Activated B cell treated with CpG ODN at 0.5 μM for 24 hours (primary cell): ENCODE data around the gene DDX3X. TPM values are rescaled to one million over a fixed set of nuclear protein-coding genes. Genes with fewer than 3 reads are reported as not detected.
"Not testable (repeated sequence)": the region's sequence is repeated elsewhere in the genome, so short reads cannot be mapped to it uniquely, and the experiment has no call there.

ENCODE experiments used
- ATAC-seq: fragments of 200-7000 bp; cut with Tn5 transposase; one replicate; pipeline ENCODE4 v1.10.0; 2021; ENCODE audit warnings: low read depth, mild to moderate bottlenecking, moderate library complexity
- CTCF ChIA-PET: fragments of 350-600 bp; sonication (Branson Sonifier 250); formaldehyde crosslinking; loops from one replicate; lab custom pipeline; 2021; ENCODE audit warnings: antibody characterized with exemption; lab: Charles Lee
- POLR2A ChIA-PET: fragments of 350-600 bp; sonication (Branson Sonifier 250); formaldehyde crosslinking; loops from one replicate; lab custom pipeline; 2021; ENCODE audit warnings: antibody characterized with exemption; lab: Charles Lee
- DNase-seq: peaks from one replicate; pipeline ENCODE4 v3.0.0; 2022
- H3K27ac Mint-ChIP-seq: one replicate; pipeline ENCODE4 v1.8.0; 2020; ENCODE audit warnings: mixed read lengths
- H3K27me3 Mint-ChIP-seq: one replicate; pipeline ENCODE4 v1.8.0; 2021; ENCODE audit warnings: mixed read lengths
- H3K36me3 Mint-ChIP-seq: one replicate; pipeline ENCODE4 v1.8.0; 2021; ENCODE audit warnings: low read depth, mixed read lengths
- H3K4me1 Mint-ChIP-seq: one replicate; pipeline ENCODE4 v1.8.0; 2021; ENCODE audit warnings: mixed read lengths
- H3K4me3 Mint-ChIP-seq: one replicate; pipeline ENCODE4 v1.8.0; 2020; ENCODE audit warnings: mild to moderate bottlenecking, mixed read lengths
- H3K9me3 Mint-ChIP-seq: one replicate; pipeline ENCODE4 v1.8.0; 2020; ENCODE audit warnings: mixed read lengths
- CTCF ChIP-seq: fragments of 200-600 bp; IDR thresholded peaks from one replicate; pipeline ENCODE4 v1.8.0; 2022; ENCODE audit warnings: antibody characterized with exemption, mild to moderate bottlenecking
- intact Hi-C: fragments of 100-400 bp; cut with micrococcal nuclease; formaldehyde crosslinking; loops from one replicate; pipeline ENCODE4 v1.15.1; 2024
- total RNA-seq: library from RNA; stranded (reverse); gene quantifications from 2 replicates; pipeline ENCODE4 v1.2.3, GENCODE V29; 2022

Gene DDX3X
- 225 and 247 TPM in 2 replicates for total RNA-seq

DNA sequence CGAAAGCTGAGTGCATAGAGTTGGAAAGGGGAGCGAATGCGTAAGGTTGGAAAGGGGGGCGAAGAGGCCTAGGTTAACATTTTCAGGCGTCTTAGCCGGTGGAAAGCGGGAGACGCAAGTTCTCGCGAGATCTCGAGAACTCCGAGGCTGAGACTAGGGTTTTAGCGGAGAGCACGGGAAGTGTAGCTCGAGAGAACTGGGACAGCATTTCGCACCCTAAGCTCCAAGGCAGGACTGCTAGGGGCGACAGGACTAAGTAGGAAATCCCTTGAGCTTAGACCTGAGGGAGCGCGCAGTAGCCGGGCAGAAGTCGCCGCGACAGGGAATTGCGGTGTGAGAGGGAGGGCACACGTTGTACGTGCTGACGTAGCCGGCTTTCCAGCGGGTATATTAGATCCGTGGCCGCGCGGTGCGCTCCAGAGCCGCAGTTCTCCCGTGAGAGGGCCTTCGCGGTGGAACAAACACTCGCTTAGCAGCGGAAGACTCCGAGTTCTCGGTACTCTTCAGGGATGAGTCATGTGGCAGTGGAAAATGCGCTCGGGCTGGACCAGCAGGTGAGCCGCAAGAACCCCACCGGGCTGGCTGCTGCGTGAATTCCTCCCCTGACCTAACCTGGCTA, at the start of gene DDX3X:
DDX3X (plus strand) TSS at position 419 of the 619 bp plus-strand sequence; CDS start at position 510, 91 bp downstream.
- TF ChIP-seq CTCF = no peak
- intact Hi-C loops = loop anchor here (1.0 to 5.0 kb wide), 9 partner anchors 57 to 1608 kb away; partner anchors contain the start of genes CXorf38 and MED14
- H3K27me3 Mint-ChIP-seq = no peaks in the 10 kb centered on the region
- peak; percentile 59 for ATAC-seq
- H3K36me3 Mint-ChIP-seq = peaks cover 39% of the 10 kb centered on the region
- ChIA-PET CTCF (interaction anchor here (0.8 kb wide), 1 partner anchor 425 kb away, joined by 3 read pairs; no protein-coding TSS in a partner anchor), POLR2A (interaction anchor here (0.6 to 1.5 kb wide), 15 partner anchors 11 to 1930 kb away, joined by 3 to 10 read pairs (median 4); partner anchors contain the start of genes MED14 and USP9X)
- H3K9me3 Mint-ChIP-seq = no peaks in the 10 kb centered on the region
- H3K4me3 Mint-ChIP-seq = peak within 1 kb of the TSS; percentile 93
- H3K27ac Mint-ChIP-seq = peak within 1 kb of the TSS; percentile 99
- H3K4me1 Mint-ChIP-seq = peaks cover 44% of the 10 kb centered on the region
- peak; percentile 76 for DNase-seq

GRCh38 chrX:41285928-41286327, 48.0 kb upstream of the DDX3X start:
- H3K9me3 Mint-ChIP-seq, H3K27ac Mint-ChIP-seq, H3K4me3 Mint-ChIP-seq, ATAC-seq, POLR2A ChIA-PET, CTCF ChIA-PET, H3K27me3 Mint-ChIP-seq, H3K4me1 Mint-ChIP-seq, intact Hi-C loops, DNase-seq, H3K36me3 Mint-ChIP-seq: not testable (repeated sequence)

- ATAC-seq (no peak), DNase-seq (no peak)
- ChIA-PET POLR2A (no interaction called here), CTCF (no interaction called here)
- no peaks in the 10 kb centered on the region for H3K27me3 Mint-ChIP-seq
- H3K4me1 Mint-ChIP-seq = no peaks in the 10 kb centered on the region
- H3K27ac Mint-ChIP-seq = no peak overlapping the region
- no peak for TF ChIP-seq CTCF
- no peaks in the 10 kb centered on the region for H3K36me3 Mint-ChIP-seq
- no peak overlapping the region for H3K4me3 Mint-ChIP-seq
- H3K9me3 Mint-ChIP-seq = peaks cover 2% of the 10 kb centered on the region
- intact Hi-C loops = no loop called here
Measured at GRCh38 chrX:41288641-41289040, 45.3 kb upstream of the DDX3X start.

DNA sequence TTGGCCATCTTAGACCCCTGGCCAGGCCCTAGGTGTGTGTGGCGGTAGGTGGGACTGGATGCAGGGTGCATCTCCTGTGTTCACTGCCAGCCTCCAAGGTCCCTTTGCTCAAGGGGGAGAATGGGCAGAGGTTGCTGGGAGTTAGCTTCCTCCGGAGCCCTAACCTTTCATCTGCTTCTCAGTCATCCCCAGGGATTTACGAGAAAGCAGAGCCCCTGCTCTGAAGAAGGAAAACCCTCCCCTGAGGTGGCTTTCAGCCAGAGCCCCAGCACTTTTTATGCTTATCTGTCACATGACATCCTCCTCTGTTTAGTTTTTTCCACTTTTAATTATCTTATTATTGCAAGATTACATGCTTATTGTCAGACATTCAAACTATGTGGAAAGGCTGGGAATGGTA, 44.9 kb upstream of the DDX3X start:
- CTCF ChIA-PET = no interaction called here
- Mint-ChIP-seq H3K27ac (no peak overlapping the region), H3K4me3 (no peak overlapping the region), H3K4me1 (no peaks in the 10 kb centered on the region), H3K36me3 (no peaks in the 10 kb centered on the region), H3K9me3 (peaks cover 2% of the 10 kb centered on the region), H3K27me3 (no peaks in the 10 kb centered on the region)
- intact Hi-C loops = no loop called here
- ATAC-seq (no peak), DNase-seq (no peak)
- TF ChIP-seq CTCF = no peak
- POLR2A ChIA-PET = no interaction called here

DNA sequence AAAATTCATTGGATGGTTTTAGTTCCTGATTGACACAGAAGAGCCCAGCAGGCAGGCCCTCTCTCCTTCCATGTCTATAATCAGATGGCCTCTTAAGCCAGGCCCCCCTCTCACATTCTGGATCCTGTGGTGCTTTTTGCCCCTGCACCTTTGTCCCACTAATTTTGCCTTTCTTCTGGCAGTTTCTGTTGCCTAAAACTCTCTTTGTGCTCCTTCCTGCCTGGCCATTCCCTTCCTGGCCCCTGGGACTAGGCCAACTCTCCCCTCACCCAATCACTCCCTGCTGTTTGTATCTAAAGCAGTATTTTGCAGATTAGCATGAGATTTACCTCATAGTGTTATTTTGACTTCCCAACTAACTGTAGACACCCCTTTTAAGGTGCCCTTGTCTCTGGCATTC, 42.7 kb upstream of the DDX3X start:
- CTCF ChIA-PET = no interaction called here
- TF ChIP-seq CTCF = no peak
- POLR2A ChIA-PET = no interaction called here
- no peak overlapping the region for H3K27ac Mint-ChIP-seq
- no peaks in the 10 kb centered on the region for H3K4me1 Mint-ChIP-seq
- H3K4me3 Mint-ChIP-seq = no peak overlapping the region
- intact Hi-C loops = no loop called here
- ATAC-seq (no peak), DNase-seq (no peak)
- no peaks in the 10 kb centered on the region for H3K27me3 Mint-ChIP-seq
- H3K9me3 Mint-ChIP-seq = peaks cover 2% of the 10 kb centered on the region
- no peaks in the 10 kb centered on the region for H3K36me3 Mint-ChIP-seq
